ENCODE measurements around the gene TIMM17B.

GRCh38 chrX:48918301-48918642 is 20.7 kb upstream of the TIMM17B start:
- TF ChIP-seq CTCF (IDR thresholded peaks at IDR 0.05) = no peak
- no peak for TF ChIP-seq BCL3 (IDR thresholded peaks at IDR 0.05)

Measured in A549 (cell line).